Measurements from ENCODE around the gene RGS16. TPM values are rescaled to one million over a fixed set of nuclear protein-coding genes. Genes with fewer than 3 reads are reported as not detected.

Gene RGS16
- total and polyA plus RNA-seq, 4 donors, result 0.54 to 2.7 (median 0.83) TPM

DNA sequence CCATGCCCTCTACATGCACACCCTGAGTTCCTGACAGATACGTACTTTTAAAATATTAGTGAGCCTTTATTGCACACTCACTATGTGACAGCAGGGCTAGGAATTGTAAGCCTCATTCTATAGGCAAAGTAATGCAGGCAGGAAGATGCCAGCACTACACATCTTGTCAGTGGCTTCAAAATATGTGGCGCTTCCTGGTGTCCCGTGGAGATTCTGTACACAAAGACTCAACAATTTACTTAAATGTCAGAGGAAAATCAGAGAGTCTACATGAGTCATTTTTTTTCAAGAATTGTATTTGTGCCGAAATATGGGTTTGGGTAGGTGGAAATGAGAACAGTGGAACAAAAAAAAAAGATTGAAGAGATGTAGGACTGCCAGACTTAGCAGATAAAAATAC lies 42.7 kb downstream of the RGS16 start:
- DNase-seq (ENCODE audit: low spot score), result no peak
- no peak overlapping the region for H3K4me3 ChIP-seq (ENCODE audit: low read depth in 1 of 3, low read length in 3 of 3)
- no peak overlapping the region for H3K9ac ChIP-seq (ENCODE audit: low read depth in 1 of 2, low read length in 2 of 2)
- no peaks in the 10 kb centered on the region for H3K9me3 ChIP-seq (ENCODE audit: control insufficient read depth in 4 of 4, low read length in 3 of 4)
- H3K27ac ChIP-seq (ENCODE audit: low read depth in 1 of 2, low read length in 2 of 2), result no peak overlapping the region
- 75% methylated on average over 4 of the region's 4 CpGs for WGBS
- H3K36me3 ChIP-seq (ENCODE audit: control insufficient read depth in 4 of 4, insufficient read depth in 3 of 4, low read depth in 1 of 4, low read length in 3 of 4), result no peaks in the 10 kb centered on the region
- no peaks in the 10 kb centered on the region for H3K27me3 ChIP-seq (ENCODE audit: control insufficient read depth in 4 of 4, insufficient read depth in 4 of 4, low read length in 3 of 4)
- TF ChIP-seq, protein P1, sequence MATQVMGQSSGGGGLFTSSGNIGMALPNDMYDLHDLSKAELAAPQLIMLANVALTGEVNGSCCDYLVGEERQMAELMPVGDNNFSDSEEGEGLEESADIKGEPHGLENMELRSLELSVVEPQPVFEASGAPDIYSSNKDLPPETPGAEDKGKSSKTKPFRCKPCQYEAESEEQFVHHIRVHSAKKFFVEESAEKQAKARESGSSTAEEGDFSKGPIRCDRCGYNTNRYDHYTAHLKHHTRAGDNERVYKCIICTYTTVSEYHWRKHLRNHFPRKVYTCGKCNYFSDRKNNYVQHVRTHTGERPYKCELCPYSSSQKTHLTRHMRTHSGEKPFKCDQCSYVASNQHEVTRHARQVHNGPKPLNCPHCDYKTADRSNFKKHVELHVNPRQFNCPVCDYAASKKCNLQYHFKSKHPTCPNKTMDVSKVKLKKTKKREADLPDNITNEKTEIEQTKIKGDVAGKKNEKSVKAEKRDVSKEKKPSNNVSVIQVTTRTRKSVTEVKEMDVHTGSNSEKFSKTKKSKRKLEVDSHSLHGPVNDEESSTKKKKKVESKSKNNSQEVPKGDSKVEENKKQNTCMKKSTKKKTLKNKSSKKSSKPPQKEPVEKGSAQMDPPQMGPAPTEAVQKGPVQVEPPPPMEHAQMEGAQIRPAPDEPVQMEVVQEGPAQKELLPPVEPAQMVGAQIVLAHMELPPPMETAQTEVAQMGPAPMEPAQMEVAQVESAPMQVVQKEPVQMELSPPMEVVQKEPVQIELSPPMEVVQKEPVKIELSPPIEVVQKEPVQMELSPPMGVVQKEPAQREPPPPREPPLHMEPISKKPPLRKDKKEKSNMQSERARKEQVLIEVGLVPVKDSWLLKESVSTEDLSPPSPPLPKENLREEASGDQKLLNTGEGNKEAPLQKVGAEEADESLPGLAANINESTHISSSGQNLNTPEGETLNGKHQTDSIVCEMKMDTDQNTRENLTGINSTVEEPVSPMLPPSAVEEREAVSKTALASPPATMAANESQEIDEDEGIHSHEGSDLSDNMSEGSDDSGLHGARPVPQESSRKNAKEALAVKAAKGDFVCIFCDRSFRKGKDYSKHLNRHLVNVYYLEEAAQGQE (IDR thresholded peaks at IDR 0.05), result no peak
- TF ChIP-seq GABPA (IDR thresholded peaks at IDR 0.05 in 1 of 2, conservative IDR thresholded peaks at IDR 0.05 in 1 of 2) (no peak), YY1 (IDR thresholded peaks at IDR 0.05) (no peak), FOXA2 (IDR thresholded peaks at IDR 0.05) (no peak), FOXA1 (IDR thresholded peaks at IDR 0.05) (no peak), NR2F2 (IDR thresholded peaks at IDR 0.05) (no peak), HNF4G (IDR thresholded peaks at IDR 0.05) (no peak), CTCF (IDR thresholded peaks at IDR 0.05; ENCODE audit: low read depth, low read length, missing input control) (no peak), EGR1 (IDR thresholded peaks at IDR 0.05; ENCODE audit: low read depth in 2 of 2) (no peak), TAF1 (conservative IDR thresholded peaks at IDR 0.05) (no peak)
- no peaks in the 10 kb centered on the region for H3K4me1 ChIP-seq (ENCODE audit: control insufficient read depth in 4 of 4, insufficient read depth in 4 of 4, low read length in 3 of 4)

DNA sequence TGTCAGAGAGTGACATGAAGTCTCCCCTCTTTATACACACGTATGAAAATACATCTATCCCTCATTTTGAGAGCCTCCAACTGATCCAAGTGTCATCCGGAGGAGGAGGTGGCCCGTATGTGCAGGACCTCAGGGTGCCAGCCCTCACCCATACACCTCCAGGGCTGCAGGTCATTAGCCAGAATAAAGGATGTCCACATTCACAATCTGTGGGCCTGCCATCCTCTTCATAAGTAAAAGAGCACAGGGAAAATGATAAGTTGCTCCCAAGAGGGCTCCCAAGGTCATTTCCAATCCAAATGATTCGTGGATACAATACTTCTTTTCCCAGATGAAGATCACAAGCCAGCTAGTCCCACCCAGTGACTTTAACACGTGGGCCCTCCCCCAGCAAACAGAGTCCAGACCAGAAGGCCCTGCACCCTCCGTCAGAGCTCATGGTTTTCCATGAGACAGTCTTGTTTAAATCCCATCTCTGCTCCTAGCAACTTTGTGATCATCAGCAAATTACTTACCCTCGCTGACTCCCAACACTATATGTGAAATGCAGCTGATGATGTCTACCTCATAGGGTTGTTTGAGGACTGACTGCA lies 43.7 kb downstream of the RGS16 start:
- no peak overlapping the region for H3K4me3 ChIP-seq (ENCODE audit: low read depth in 1 of 3, low read length in 3 of 3)
- no peak overlapping the region for H3K27ac ChIP-seq (ENCODE audit: low read depth in 1 of 2, low read length in 2 of 2)
- no peaks in the 10 kb centered on the region for H3K9me3 ChIP-seq (ENCODE audit: control insufficient read depth in 4 of 4, low read length in 3 of 4)
- no peaks in the 10 kb centered on the region for H3K27me3 ChIP-seq (ENCODE audit: control insufficient read depth in 4 of 4, insufficient read depth in 4 of 4, low read length in 3 of 4)
- no peak for DNase-seq (ENCODE audit: low spot score)
- no peaks in the 10 kb centered on the region for H3K4me1 ChIP-seq (ENCODE audit: control insufficient read depth in 4 of 4, insufficient read depth in 4 of 4, low read length in 3 of 4)
- 82% methylated on average over 7 of the region's 7 CpGs for WGBS
- no peaks in the 10 kb centered on the region for H3K36me3 ChIP-seq (ENCODE audit: control insufficient read depth in 4 of 4, insufficient read depth in 3 of 4, low read depth in 1 of 4, low read length in 3 of 4)
- TF ChIP-seq RAD21 (IDR thresholded peaks at IDR 0.05), result no peak
- TF ChIP-seq HNF4A (conservative IDR thresholded peaks at IDR 0.05), result no peak
- TF ChIP-seq HNF4G (IDR thresholded peaks at IDR 0.05), result no peak
- TF ChIP-seq GABPA (IDR thresholded peaks at IDR 0.05 in 1 of 2, conservative IDR thresholded peaks at IDR 0.05 in 1 of 2), result no peak
- H3K9ac ChIP-seq (ENCODE audit: low read depth in 1 of 2, low read length in 2 of 2), result no peak overlapping the region

GRCh38 chr1:182556279-182556678 lies 47.9 kb downstream of the RGS16 start:
- Histone ChIP-seq H3K27ac (ENCODE audit: low read depth in 1 of 2, low read length in 2 of 2) (no peak overlapping the region), H3K9ac (ENCODE audit: low read depth in 1 of 2, low read length in 2 of 2) (no peak overlapping the region), H3K36me3 (ENCODE audit: control insufficient read depth in 4 of 4, insufficient read depth in 3 of 4, low read depth in 1 of 4, low read length in 3 of 4) (no peaks in the 10 kb centered on the region), H3K4me1 (ENCODE audit: control insufficient read depth in 4 of 4, insufficient read depth in 4 of 4, low read length in 3 of 4) (no peaks in the 10 kb centered on the region), H3K4me3 (ENCODE audit: low read depth in 1 of 3, low read length in 3 of 3) (no peak overlapping the region), H3K27me3 (ENCODE audit: control insufficient read depth in 4 of 4, insufficient read depth in 4 of 4, low read length in 3 of 4) (no peaks in the 10 kb centered on the region), H3K9me3 (ENCODE audit: control insufficient read depth in 4 of 4, low read length in 3 of 4) (peaks cover 3 to 5% (median 4%) of the 10 kb centered on the region in 4 donors)
- TF ChIP-seq JUND (IDR thresholded peaks at IDR 0.05) (no peak), FOXA1 (IDR thresholded peaks at IDR 0.05) (no peak), ATF3 (IDR thresholded peaks at IDR 0.05) (no peak), RXRA (IDR thresholded peaks at IDR 0.05) (no peak), RAD21 (IDR thresholded peaks at IDR 0.05) (no peak), NR2F2 (IDR thresholded peaks at IDR 0.05) (no peak), HNF4A (conservative IDR thresholded peaks at IDR 0.05) (no peak), EGR1 (IDR thresholded peaks at IDR 0.05; ENCODE audit: low read depth in 2 of 2) (no peak)
- TF ChIP-seq, protein P1 (IDR thresholded peaks at IDR 0.05), result no peak
- TF ChIP-seq, protein P2, sequence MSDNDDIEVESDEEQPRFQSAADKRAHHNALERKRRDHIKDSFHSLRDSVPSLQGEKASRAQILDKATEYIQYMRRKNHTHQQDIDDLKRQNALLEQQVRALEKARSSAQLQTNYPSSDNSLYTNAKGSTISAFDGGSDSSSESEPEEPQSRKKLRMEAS (IDR thresholded peaks at IDR 0.05), result no peak
- no peak for DNase-seq (ENCODE audit: low spot score)
